Endothelial cell (in vitro differentiated cells): ENCODE measurements around the gene TMEM125. TPM values are rescaled to one million over a fixed set of nuclear protein-coding genes. Genes with fewer than 3 reads are reported as not detected.

Experiments used
- DNase-seq: peaks from one replicate; pipeline ENCODE4 v3.0.0; 2021; ENCODE audit warnings: low spot score
- H3K27ac Mint-ChIP-seq: one replicate; pipeline ENCODE4 v1.8.0; 2021; ENCODE audit warnings: mixed read lengths, inconsistent platforms; ENCODE audit not compliant: unreplicated experiment
- H3K27me3 Mint-ChIP-seq: one replicate; pipeline ENCODE4 v1.8.0; 2021; ENCODE audit warnings: mild to moderate bottlenecking, moderate library complexity, mixed read lengths, inconsistent platforms; ENCODE audit not compliant: unreplicated experiment
- H3K36me3 Mint-ChIP-seq: one replicate; pipeline ENCODE4 v1.8.0; 2021; ENCODE audit warnings: mild to moderate bottlenecking, low read depth, mixed read lengths, inconsistent platforms; ENCODE audit not compliant: unreplicated experiment
- H3K4me1 Mint-ChIP-seq: one replicate; pipeline ENCODE4 v1.8.0; 2021; ENCODE audit warnings: mild to moderate bottlenecking, mixed read lengths, inconsistent platforms; ENCODE audit not compliant: unreplicated experiment
- H3K4me3 Mint-ChIP-seq: one replicate; pipeline ENCODE4 v1.8.0; 2021; ENCODE audit warnings: mild to moderate bottlenecking, mixed read lengths, inconsistent platforms; ENCODE audit not compliant: unreplicated experiment
- H3K9me3 Mint-ChIP-seq: one replicate; pipeline ENCODE4 v1.8.0; 2021; ENCODE audit warnings: mixed read lengths, inconsistent platforms; ENCODE audit not compliant: unreplicated experiment
- CTCF ChIP-seq: fragments of 200-600 bp; sonication (generic); IDR thresholded peaks from one replicate; pipeline ENCODE4 v1.5.0; 2021; ENCODE audit warnings: antibody characterized with exemption; ENCODE audit not compliant: unreplicated experiment
- total RNA-seq: library from RNA; stranded (reverse); fragmentation: NEBNext Ultra II Directional; extraction: Animal tissue kit (Norgen Biotek cat#: 25700); gene quantifications from one replicate; pipeline ENCODE4 v1.2.1, GENCODE V29; 2021; ENCODE audit not compliant: unreplicated experiment

TMEM125 gene
- total RNA-seq, 1 donor from 2014 or later, result 2.7 TPM

DNA sequence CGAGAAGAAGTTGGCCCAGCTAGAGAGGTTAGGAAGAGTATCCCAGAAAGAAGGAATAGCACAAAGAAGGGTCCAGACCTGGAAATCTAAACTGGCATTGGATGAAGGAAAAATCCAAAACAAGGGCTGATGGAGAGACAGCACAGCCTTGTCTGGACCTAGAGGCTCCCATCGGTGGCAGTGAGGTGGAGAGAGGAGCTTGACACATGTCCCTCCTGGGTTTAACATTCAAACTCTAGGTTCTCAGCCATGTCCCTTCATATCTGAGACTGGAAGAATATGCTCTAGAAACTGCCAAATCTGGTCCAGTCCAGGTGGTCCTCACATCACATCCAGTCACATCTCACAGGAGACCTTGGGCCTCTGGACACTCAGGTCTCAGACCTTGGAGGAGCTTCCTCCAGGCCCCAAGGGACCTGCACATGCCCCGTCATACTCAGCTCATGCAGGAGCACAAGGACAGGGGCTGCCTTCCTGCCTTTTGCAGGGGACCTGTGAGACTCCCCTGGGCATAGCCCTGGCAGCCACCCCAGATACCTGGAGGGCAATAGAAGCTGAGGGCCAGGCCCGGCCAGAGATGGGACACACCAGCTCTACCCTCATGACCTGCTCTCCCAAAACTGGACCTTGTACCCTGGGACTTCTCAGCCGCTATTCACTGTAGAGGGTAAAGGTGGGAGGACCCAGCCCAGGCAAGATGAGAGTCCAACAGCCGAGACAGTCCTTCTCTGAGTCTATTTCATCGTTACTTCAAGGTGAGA is 7.5 kb downstream of the TMEM125 start:
- no peak for DNase-seq
- Mint-ChIP-seq H3K9me3 (no peaks in the 10 kb centered on the region), H3K27ac (no peak overlapping the region), H3K4me1 (peaks cover 17% of the 10 kb centered on the region), H3K36me3 (peaks cover 9% of the 10 kb centered on the region), H3K4me3 (no peak overlapping the region), H3K27me3 (peaks cover 19% of the 10 kb centered on the region)
- TF ChIP-seq CTCF, result no peak

GRCh38 chr1:43279161-43279560 is 9.4 kb downstream of the TMEM125 start:
- Mint-ChIP-seq H3K36me3 (peaks cover 9% of the 10 kb centered on the region), H3K9me3 (no peaks in the 10 kb centered on the region), H3K27ac (no peak overlapping the region), H3K27me3 (peaks cover 15% of the 10 kb centered on the region), H3K4me3 (no peak overlapping the region), H3K4me1 (peaks cover 16% of the 10 kb centered on the region)
- DNase-seq, result no peak
- no peak for TF ChIP-seq CTCF

DNA sequence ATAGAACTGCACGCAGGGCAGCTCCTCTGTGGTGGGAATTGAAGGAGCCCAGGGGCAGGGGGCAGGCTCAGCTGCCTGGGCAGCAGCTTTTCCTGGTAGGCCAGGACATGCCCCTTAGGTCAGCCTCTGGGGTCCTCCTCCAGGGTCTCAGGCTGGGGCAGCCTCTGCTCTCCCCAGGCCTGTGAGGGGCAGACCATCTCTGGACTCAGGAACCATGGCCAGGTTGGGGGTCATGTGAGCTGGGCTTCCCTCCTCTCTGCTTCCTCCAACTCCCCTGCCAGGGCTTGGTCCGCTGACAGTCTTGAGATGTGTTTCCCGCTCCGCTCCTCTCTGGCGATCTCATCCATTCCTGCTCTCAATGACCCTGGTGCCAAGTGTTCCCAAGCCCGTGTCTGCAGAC is 9.9 kb downstream of the TMEM125 start:
- peaks cover 11% of the 10 kb centered on the region for H3K4me1 Mint-ChIP-seq
- H3K9me3 Mint-ChIP-seq, result no peaks in the 10 kb centered on the region
- H3K36me3 Mint-ChIP-seq, result peaks cover 9% of the 10 kb centered on the region
- H3K27ac Mint-ChIP-seq, result peak overlapping the region; percentile 34
- TF ChIP-seq CTCF, result no peak
- peaks cover 15% of the 10 kb centered on the region for H3K27me3 Mint-ChIP-seq
- no peak overlapping the region for H3K4me3 Mint-ChIP-seq
- no peak for DNase-seq

DNA sequence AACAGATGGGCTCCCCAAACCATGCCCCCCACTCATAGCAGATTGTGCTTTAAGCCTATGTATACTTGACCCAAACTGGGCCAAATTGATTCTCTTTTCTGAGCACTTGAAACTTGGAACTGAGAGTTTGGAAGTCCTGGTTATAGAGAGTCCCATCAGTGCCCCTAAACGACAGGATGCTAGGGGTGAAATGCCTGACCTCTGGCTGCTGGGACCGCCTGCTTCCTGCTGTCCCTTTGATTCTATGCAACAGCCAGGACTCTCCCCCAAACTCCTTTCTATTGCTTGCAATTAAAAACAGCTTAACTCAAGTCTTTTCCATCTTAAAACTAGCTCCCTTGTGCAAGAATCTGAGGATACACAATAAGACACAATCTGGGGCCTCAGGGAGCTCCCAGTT is 10.9 kb downstream of the TMEM125 start:
- no peak for TF ChIP-seq CTCF
- H3K9me3 Mint-ChIP-seq, result no peaks in the 10 kb centered on the region
- no peak overlapping the region for H3K27ac Mint-ChIP-seq

More for the DNA sequence above, 10.9 kb downstream of the TMEM125 start:
- peaks cover under 1% of the 10 kb centered on the region for H3K36me3 Mint-ChIP-seq
- H3K4me3 Mint-ChIP-seq, result no peak overlapping the region
- DNase-seq, result no peak
- peaks cover 14% of the 10 kb centered on the region for H3K27me3 Mint-ChIP-seq
- peaks cover 9% of the 10 kb centered on the region for H3K4me1 Mint-ChIP-seq
